Middle frontal gyrus (tissue), 1 donor: Measurements from ENCODE around the gene LGR4.

Source experiments
- DNase-seq: peaks from one replicate; pipeline ENCODE4 v3.0.0-alpha.2; 2015; ENCODE audit warnings: low spot score; ENCODE audit errors: extremely low spot score

Gene LGR4

DNA sequence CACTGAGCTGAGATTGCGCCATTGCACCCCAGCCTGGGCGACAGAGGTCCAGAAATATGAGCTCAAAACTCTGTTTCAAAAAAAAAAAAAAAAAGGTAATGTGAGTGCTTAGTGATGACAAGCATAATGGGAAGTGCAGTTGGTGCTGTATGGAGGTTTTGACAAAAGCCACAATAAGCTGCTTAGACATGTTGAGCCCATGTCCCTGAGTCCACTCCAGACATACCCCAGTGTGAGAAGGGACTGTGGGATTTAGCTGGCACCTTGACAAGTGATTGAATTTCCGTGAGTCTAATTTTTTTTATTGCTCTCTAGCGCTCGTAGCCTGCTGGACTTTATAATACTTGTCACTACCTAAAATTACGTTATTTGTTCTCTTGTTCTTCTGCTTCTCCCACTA lies 15.1 kb upstream of the LGR4 start:
- DNase-seq = no peak

GRCh38 chr11:27485930-27486773 lies 13.6 kb upstream of the LGR4 start:
- peak; percentile 66 for DNase-seq

DNA sequence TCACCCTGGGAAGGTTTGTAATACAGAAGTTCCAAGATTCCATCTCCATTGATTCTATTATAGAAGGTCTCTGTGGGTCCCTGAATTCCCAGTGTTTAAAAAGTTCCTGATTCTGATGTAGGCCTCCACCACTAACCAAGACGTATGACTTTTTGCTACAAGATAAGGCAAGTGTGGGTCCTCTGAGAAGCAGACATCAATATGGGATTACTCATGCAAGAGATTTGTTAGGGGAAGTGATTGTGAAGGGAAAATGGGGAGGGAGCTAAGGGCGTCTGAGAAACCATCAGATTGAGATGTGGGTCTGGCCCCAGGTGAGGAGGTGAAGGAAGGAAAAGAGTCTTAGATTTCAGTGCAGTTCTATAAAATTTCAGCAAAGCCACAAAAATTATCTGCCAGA lies 10.2 kb upstream of the LGR4 start:
- no peak for DNase-seq

GRCh38 chr11:27481992-27482391 lies 9.4 kb upstream of the LGR4 start:
- no peak for DNase-seq

DNA sequence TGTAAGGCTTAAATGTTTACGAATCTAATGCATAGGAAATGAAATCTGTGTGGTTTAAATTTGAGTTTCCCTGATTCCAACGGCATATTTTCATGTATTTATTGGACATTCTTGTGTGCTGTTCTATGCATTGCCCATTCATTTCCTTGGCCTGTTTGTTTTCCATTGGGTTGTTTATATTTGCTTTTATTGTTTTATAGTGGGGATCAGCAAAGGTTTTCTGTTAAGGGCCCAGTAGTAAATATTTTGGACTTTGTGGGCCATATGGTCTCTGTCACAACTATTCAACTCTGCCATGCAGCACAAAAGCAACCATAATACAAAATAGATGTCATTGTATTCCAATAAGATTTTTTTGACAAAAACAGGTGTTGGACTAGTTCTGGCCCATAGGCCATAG lies 5.2 kb upstream of the LGR4 start:
- no peak for DNase-seq

GRCh38 chr11:27477243-27477642 lies 4.7 kb upstream of the LGR4 start:
- DNase-seq = no peak

GRCh38 chr11:27475622-27476021 lies 3.0 kb upstream of the LGR4 start:
- DNase-seq = no peak

- DNase-seq = no peak
Observed at GRCh38 chr11:27473017-27473406, 422 bp upstream of the LGR4 start.

GRCh38 chr11:27471589-27472397 lies 797 bp downstream of the LGR4 start:
- DNase-seq = no peak

DNA sequence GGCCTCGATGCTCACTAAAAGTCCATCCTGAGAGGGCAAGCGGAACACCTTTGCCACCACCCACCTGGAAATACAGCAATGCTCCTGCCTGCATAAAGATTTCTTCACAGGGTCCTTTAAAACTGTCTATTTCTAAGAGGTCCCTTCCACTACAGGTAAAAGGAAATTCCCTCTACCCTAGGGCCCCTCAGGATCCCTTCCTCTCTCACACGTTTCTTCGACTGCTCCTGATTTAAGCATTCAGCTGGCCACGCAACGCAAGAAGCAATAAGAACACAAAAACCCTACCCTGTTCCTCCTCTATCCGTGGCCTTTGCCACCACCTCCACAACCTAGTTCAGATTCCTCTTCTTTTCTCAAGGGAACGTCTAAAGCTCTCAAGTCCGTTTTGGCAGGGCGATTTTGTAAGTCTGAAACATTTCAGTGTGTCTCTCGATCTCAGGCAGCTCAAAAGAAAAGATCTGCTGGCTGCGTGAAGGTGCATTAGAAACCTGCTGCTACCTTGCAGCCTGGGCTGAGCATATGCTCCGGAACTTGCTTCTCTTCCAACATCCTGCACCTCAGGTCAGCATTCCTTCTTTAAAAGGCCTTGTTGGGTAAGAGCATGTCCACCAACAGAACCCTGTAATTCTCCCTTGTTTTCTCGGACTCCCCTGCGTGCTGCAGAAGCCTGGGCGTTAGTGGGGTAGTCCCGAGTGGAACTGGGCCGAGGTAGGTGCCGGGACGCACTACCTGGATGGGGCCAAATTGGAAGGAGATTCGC lies 1.6 kb downstream of the LGR4 start:
- no peak for DNase-seq

GRCh38 chr11:27470166-27470565 lies 2.4 kb downstream of the LGR4 start:
- no peak for DNase-seq

DNA sequence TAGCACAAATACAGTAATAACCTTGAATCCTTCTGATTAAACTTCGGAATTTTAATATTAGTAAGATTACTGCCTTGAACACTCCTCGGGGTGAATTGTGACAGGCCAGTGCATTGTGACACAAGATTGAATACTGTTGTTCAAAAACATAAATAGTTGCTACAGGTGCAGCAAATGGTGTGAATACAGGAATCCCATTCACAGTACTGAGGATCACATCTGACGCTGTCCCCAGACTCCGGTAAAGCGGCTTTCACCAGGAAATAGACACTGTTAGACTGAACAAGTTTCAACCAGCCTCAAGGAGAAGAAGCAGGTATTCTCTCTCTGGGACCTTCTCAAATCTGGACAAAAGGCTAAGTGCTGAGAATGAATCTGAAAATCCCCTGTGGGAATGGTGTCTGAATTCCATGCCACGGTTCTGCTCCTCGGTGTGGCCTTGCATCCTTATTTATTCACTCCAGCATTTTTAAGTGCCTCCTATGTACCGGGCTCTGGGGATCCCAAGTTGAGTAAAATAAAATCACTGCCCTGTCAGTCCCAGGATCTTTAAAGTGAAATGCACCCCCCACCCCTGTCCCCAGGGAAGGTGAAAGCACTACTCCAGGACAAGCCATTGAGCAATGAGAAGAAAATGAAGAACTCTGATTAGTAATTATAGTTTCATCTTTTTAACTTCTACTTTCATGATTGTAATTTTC lies 3.4 kb downstream of the LGR4 start:
- DNase-seq = no peak

GRCh38 chr11:27468209-27468994 lies 4.2 kb downstream of the LGR4 start:
- no peak for DNase-seq

DNA sequence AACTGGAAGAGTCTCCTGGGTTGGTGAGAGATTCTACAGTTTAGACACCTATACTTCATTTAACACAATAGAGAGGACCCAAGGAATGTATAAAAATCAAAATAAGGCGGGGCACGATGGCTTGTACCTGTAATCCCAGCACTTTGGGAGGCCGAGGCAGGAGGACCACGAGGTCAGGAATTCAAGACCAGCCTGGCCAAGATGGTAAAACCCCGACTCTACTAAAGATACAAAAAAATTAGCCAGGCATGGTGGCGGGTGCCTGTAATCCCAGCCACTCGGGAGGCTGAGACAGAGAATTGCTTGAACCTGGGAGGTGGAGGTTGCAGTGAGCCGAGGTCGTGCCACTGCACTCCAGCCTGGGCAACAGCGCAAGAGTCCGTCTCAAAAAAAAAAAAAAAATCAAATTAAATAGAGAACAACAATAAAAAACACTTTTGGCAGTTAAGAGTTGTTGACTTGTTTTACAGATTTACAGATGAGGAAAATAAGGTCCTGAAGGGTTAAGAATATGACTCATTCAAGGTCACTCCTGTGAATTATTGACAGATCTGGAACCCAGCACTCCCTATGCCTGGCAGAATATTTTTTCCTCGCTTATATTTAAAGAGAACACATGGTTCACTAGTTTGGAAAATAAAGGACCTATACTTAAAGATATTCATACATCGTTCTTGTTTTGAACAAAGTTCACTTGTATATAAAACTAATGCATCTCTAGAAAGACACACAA lies 5.2 kb downstream of the LGR4 start:
- no peak for DNase-seq

- DNase-seq = no peak
Observed at GRCh38 chr11:27466363-27466762, 6.2 kb downstream of the LGR4 start.

- DNase-seq = no peak
Observed at GRCh38 chr11:27465629-27466028, 7.0 kb downstream of the LGR4 start.

- no peak for DNase-seq
Observed at GRCh38 chr11:27464909-27465308, 7.7 kb downstream of the LGR4 start.

DNA sequence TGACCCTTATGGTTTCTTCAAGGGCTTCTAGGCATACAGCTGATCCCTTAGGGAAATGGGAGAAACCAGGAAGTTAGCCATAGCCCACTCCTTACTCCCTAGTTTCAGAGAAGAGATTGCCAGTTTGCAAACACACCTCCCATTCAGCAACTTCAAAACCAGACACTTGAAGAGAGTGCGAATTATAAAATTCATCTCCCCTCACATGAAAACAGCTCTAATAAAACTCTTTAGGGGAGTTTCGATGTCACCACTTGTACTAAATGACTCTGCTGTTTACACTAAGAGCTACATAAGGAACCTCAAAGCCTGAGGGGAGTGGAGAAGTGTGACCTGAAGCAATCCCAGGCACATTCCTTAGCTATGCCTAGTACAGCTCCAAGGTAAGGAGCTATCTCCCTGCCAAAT lies 8.3 kb downstream of the LGR4 start:
- no peak for DNase-seq

DNA sequence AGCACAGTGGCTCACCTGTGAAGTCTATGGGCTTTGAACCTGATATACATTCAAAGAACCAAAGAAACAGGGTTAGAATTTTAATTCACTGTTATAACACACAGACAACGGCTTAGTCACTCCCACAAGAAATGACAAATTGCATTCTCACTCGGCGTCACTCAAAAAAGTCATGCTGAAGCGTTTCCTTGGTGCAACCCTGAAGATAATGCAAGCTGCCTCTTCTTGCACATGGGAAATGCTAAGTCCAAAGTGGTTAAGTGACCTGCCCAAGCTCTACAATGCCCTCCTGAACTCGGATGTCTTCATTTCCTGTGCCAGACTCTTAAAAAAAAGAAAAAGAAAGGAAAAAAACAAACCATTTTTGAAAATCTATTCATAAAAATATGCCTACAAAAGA lies 10.0 kb downstream of the LGR4 start:
- no peak for DNase-seq
